Prostate gland (tissue), 2 donors: ENCODE data around the gene TRAPPC13. TPM values are rescaled to one million over a fixed set of nuclear protein-coding genes. Genes with fewer than 3 reads are reported as not detected.

Experiments used
- DNase-seq: peaks from one replicate; pipeline ENCODE4 v3.0.0-alpha.2; 2019; ENCODE audit warnings: low spot score
- H3K27ac ChIP-seq, 2 donors: fragments of 200-600 bp; sonication (generic); 2 replicates each; pipeline ENCODE4 v1.5.1; 2017 to 2019
- H3K27me3 ChIP-seq: fragments of 200-600 bp; sonication (generic); replicated peaks from 2 replicates; pipeline ENCODE4 v1.5.1; 2019; ENCODE audit not compliant: insufficient read depth
- H3K36me3 ChIP-seq, 2 donors: fragments of 200-600 bp; sonication (generic); 1 replicate in 1 of 2; 2 replicates in 1 of 2; pipeline versions ENCODE4 v1.5.1 to v1.8.1; 2017 to 2019
- H3K4me1 ChIP-seq: fragments of 200-600 bp; sonication (generic); replicated peaks from 2 replicates; pipeline ENCODE4 v1.5.1; 2019
- H3K4me3 ChIP-seq, 2 donors: fragments of 200-600 bp; sonication (generic); 2 replicates each; pipeline ENCODE4 v1.5.1; 2017 to 2019
- H3K9me3 ChIP-seq: fragments of 200-600 bp; sonication (generic); 2 replicates; pipeline ENCODE4 v1.5.1; 2017
- POLR2A ChIP-seq: fragments of 450-650 bp; IDR thresholded peaks from one replicate; pipeline ENCODE4 v1.6.1; 2016; ENCODE audit warnings: antibody characterized with exemption, mild to moderate bottlenecking
- POLR2AphosphoS5 ChIP-seq: sonication (generic); formaldehyde crosslinking; IDR thresholded peaks from one replicate; pipeline ENCODE4 v1.6.1; 2017; ENCODE audit warnings: antibody characterized with exemption
- WGBS: methylation state at CpG from one replicate; pipeline ENCODE4 v1.1.5; 2018; 5-methylcytosine and 5-hydroxymethylcytosine counted together
- intact Hi-C: fragments of 100-400 bp; cut with DNase I; formaldehyde crosslinking; loops from one replicate; pipeline ENCODE4 v1.14.2; 2022
- small RNA-seq, 2 donors: library from RNA; depleted of rRNA; stranded (forward); fragments of <200 nt; gene quantifications; one replicate each; pipeline ENCODE3, GENCODE V24; 2016
- total RNA-seq, 2 donors: library from RNA; depleted of rRNA; stranded (reverse); fragments of >200 nt; gene quantifications; one replicate each; pipeline ENCODE4 v1.1.0, GENCODE V29; 2016
- TF ChIP-seq, protein P1 (sequence below), 4 experiments: fragments of 200-600 bp in 2 of 4; fragments of 450-650 bp in 2 of 4; sonication (generic) in 2 of 4; IDR thresholded peaks; 1 replicate in 3 of 4; 2 replicates in 1 of 4; pipeline ENCODE4 v1.5.1; 2016 to 2019; ENCODE audit warnings: antibody characterized with exemption in 4 of 4, mild to moderate bottlenecking in 2 of 4, moderate library complexity in 2 of 4

TRAPPC13 gene
- total RNA-seq, 2 donors from 2014 or later = 19.3 to 27.7 TPM

DNA sequence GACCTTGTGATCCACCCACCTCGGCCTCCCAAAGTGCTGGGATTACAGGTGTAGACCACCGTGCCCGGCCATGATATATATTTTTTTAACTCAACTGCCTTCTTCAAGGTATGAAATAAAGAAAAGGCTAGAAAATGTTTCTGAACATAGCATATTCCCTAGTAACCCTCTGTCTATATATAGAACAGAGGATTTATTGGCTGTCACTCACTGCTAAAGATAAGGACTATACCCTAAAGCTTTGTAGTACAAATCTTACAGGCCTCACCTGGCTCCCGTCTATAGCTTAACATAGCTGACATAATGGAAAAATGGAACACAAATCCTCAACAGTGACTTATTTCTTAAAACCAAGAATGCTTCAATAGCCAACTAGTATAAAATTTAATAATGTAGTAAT is 82.8 kb downstream of the TRAPPC13 start:
- no peaks in the 10 kb centered on the region for H3K27me3 ChIP-seq
- H3K27ac ChIP-seq = no peak overlapping the region
- TF ChIP-seq POLR2AphosphoS5 = no peak
- TF ChIP-seq POLR2A = no peak
- TF ChIP-seq, protein P1, sequence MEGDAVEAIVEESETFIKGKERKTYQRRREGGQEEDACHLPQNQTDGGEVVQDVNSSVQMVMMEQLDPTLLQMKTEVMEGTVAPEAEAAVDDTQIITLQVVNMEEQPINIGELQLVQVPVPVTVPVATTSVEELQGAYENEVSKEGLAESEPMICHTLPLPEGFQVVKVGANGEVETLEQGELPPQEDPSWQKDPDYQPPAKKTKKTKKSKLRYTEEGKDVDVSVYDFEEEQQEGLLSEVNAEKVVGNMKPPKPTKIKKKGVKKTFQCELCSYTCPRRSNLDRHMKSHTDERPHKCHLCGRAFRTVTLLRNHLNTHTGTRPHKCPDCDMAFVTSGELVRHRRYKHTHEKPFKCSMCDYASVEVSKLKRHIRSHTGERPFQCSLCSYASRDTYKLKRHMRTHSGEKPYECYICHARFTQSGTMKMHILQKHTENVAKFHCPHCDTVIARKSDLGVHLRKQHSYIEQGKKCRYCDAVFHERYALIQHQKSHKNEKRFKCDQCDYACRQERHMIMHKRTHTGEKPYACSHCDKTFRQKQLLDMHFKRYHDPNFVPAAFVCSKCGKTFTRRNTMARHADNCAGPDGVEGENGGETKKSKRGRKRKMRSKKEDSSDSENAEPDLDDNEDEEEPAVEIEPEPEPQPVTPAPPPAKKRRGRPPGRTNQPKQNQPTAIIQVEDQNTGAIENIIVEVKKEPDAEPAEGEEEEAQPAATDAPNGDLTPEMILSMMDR (IDR thresholded peaks at IDR 0.05) = no peak
- WGBS = 98% methylated on average over 4 of the region's 4 CpGs
- H3K36me3 ChIP-seq = no peaks in the 10 kb centered on the region
- DNase-seq = no peak
- intact Hi-C loops = no loop called here
- no peak overlapping the region for H3K4me3 ChIP-seq
- no peaks in the 10 kb centered on the region for H3K9me3 ChIP-seq
- H3K4me1 ChIP-seq = no peaks in the 10 kb centered on the region

DNA sequence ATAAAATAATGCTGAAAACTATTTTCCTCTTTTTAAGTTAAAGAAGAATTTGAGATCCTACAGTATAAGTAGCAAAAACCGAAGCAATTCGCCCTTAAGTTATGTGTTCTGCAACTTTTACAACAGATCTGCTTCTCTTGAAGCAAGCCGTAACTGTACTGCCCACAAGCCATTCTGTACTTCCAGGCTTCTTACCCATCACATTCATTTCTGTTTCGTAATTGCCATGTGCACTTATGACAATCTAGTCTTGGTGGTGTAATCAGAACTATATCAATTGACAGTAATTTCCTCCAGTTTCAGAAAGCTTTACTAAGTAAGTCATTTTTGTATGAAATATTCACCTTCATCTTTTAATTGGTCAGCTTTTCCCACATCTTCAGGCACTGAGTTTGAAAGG is 83.3 kb downstream of the TRAPPC13 start:
- intact Hi-C loops = no loop called here
- WGBS = 92% methylated on average over 4 of the region's 4 CpGs
- TF ChIP-seq POLR2A = no peak
- no peak for TF ChIP-seq POLR2AphosphoS5
- TF ChIP-seq, protein P1 (IDR thresholded peaks at IDR 0.05) = no peak
- no peaks in the 10 kb centered on the region for H3K4me1 ChIP-seq
- no peaks in the 10 kb centered on the region for H3K36me3 ChIP-seq
- H3K27ac ChIP-seq = no peak overlapping the region
- H3K27me3 ChIP-seq = no peaks in the 10 kb centered on the region
- no peak for DNase-seq
- no peaks in the 10 kb centered on the region for H3K9me3 ChIP-seq
- no peak overlapping the region for H3K4me3 ChIP-seq

Small RNAs within 50 kb of the gene (small RNA-seq; reads per million reads assigned to genes)
- 0 reads per million in 2 donors for gene RNU6-540P

Other genes with a start within 250 kb of the TRAPPC13 start
- gene ADAMTS6, start 143.1 kb upstream of the TRAPPC13 start, total RNA-seq = 10 to 100 TPM in 1 of 2 donors, under 1 TPM in 1; 0.91 to 20.7 TPM
- gene CENPK, start 61.9 kb upstream of the TRAPPC13 start, total RNA-seq = 1 to 10 TPM; 2.1 to 4.9 TPM
- 10 to 100 TPM; 38.4 to 48.5 TPM for gene PPWD1, start 61.7 kb upstream of the TRAPPC13 start, total RNA-seq
- 10 to 100 TPM; 12.6 to 19.3 TPM for gene TRIM23, start 694 bp upstream of the TRAPPC13 start, total RNA-seq
- 1 to 10 TPM; 2.1 to 5.6 TPM for gene SHLD3, start within 50 bp of the TRAPPC13 start, total RNA-seq
- gene SGTB, start 97.1 kb downstream of the TRAPPC13 start, total RNA-seq = 1 to 10 TPM; 4.9 to 6.1 TPM
- gene NLN, start 97.2 kb downstream of the TRAPPC13 start, total RNA-seq = 10 to 100 TPM; 10.0 to 10.8 TPM